ENCODE measurements around the gene NPIPA5. TPM values are rescaled to one million over a fixed set of nuclear protein-coding genes. Genes with fewer than 3 reads are reported as not detected.

The NPIPA5 gene
- total RNA-seq, 2 experiments from 2014 or later: 0.74 to 1.0 TPM

Other genes starting within 250 kb of the NPIPA5 start
- not detected for gene MPV17L, start 17.5 kb upstream of the NPIPA5 start, total RNA-seq
- under 1 TPM; 0.85 to 0.98 TPM for gene BMERB1, start 56.3 kb upstream of the NPIPA5 start, total RNA-seq